GM19397 (cell line): ENCODE data around the gene EEF1AKMT2.

Experiments
- ATAC-seq: cut with Tn5 transposase; IDR thresholded peaks from one replicate; pipeline ENCODE4 v1.9.1; 2021; ENCODE audit warnings: mild to moderate bottlenecking, moderate library complexity; ENCODE audit not compliant: unreplicated experiment

EEF1AKMT2 gene

GRCh38 chr10:124723826-124724225, 67.9 kb downstream of the EEF1AKMT2 start:
- no peak for ATAC-seq

GRCh38 chr10:124722798-124723783, 68.6 kb downstream of the EEF1AKMT2 start:
- peak; percentile 62 for ATAC-seq

GRCh38 chr10:124721330-124722045, 70.2 kb downstream of the EEF1AKMT2 start:
- no peak for ATAC-seq

GRCh38 chr10:124719213-124719851, 72.4 kb downstream of the EEF1AKMT2 start:
- ATAC-seq, result peak; percentile 40

GRCh38 chr10:124717911-124718741, 73.6 kb downstream of the EEF1AKMT2 start:
- ATAC-seq, result peak; percentile 49

GRCh38 chr10:124717041-124717757, 74.5 kb downstream of the EEF1AKMT2 start:
- no peak for ATAC-seq

- no peak for ATAC-seq
Observed at GRCh38 chr10:124716369-124716768, 75.3 kb downstream of the EEF1AKMT2 start.

GRCh38 chr10:124715439-124715838, 76.2 kb downstream of the EEF1AKMT2 start:
- no peak for ATAC-seq

GRCh38 chr10:124713679-124714255, 77.9 kb downstream of the EEF1AKMT2 start:
- ATAC-seq, result no peak

GRCh38 chr10:124712704-124713407, 78.8 kb downstream of the EEF1AKMT2 start:
- no peak for ATAC-seq

- no peak for ATAC-seq
Observed at GRCh38 chr10:124711145-124711544, 80.5 kb downstream of the EEF1AKMT2 start.

GRCh38 chr10:124710266-124710881, 81.3 kb downstream of the EEF1AKMT2 start:
- no peak for ATAC-seq

- ATAC-seq, result no peak
Observed at GRCh38 chr10:124709861-124710260, 81.8 kb downstream of the EEF1AKMT2 start.

- ATAC-seq, result no peak
Observed at GRCh38 chr10:124708922-124709520, 82.7 kb downstream of the EEF1AKMT2 start.

- no peak for ATAC-seq
Observed at GRCh38 chr10:124708246-124708779, 83.4 kb downstream of the EEF1AKMT2 start.
